Stomach (tissue), 4 donors: ENCODE results near the gene CALHM3.

Experiments
- POLR2A ChIP-seq, 4 donors: fragments of 450-650 bp; IDR thresholded peaks; one replicate each; pipeline ENCODE4 v1.6.1; 2016; ENCODE audit warnings: antibody characterized with exemption in 4 of 4, control low read depth in 2 of 4, mild to moderate bottlenecking in 1 of 4, moderate library complexity in 1 of 4
- POLR2AphosphoS5 ChIP-seq, 3 donors: sonication (generic); formaldehyde crosslinking; IDR thresholded peaks; one replicate each; pipeline ENCODE4 v1.6.1; 2016; ENCODE audit warnings: antibody characterized with exemption in 3 of 3
- TF ChIP-seq, protein P1 (sequence below), 7 experiments: fragments of 450-650 bp in 4 of 7; fragments of 200-600 bp in 3 of 7; sonication (generic) in 3 of 7; IDR thresholded peaks; one replicate each; pipeline ENCODE4 v1.5.1; 2016 to 2019; ENCODE audit warnings: antibody characterized with exemption in 7 of 7, control low read depth in 2 of 7, mild to moderate bottlenecking in 1 of 7

DNA sequence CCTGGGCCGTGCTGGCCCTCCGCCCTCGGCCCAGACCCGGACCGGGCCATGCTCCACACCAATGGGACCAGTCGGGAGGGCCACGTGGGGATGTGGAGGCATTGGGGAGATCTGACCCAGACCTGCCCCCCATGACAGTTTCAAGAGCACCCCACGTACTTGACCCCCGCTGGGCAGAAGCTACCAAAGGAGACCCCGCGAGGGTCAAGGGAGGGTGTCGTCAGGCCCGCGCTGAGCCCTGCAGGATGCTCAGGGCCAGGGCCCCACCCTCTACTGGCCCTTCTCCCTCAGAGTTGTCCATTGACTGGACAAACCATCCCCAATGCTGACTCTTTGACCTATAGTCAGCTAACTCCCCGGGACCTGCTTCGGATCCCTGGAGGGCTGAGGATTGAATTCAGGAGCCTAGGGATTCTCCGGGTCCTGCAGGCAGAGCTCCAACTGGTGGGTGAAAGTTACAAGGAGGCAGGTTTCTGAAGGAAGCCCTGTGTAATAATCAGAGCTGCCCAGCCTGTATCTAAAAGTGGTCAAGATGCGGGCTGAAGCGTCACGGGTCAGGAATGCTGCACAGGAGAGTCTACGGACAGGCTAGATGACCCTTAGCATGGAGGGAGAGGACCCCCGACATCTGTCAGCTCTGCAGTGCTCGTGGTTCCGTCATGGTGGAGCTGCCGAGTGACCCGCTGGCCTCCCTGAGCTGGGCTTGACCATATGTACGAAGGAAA lies 26.4 kb downstream of the CALHM3 start:
- TF ChIP-seq, protein P1, sequence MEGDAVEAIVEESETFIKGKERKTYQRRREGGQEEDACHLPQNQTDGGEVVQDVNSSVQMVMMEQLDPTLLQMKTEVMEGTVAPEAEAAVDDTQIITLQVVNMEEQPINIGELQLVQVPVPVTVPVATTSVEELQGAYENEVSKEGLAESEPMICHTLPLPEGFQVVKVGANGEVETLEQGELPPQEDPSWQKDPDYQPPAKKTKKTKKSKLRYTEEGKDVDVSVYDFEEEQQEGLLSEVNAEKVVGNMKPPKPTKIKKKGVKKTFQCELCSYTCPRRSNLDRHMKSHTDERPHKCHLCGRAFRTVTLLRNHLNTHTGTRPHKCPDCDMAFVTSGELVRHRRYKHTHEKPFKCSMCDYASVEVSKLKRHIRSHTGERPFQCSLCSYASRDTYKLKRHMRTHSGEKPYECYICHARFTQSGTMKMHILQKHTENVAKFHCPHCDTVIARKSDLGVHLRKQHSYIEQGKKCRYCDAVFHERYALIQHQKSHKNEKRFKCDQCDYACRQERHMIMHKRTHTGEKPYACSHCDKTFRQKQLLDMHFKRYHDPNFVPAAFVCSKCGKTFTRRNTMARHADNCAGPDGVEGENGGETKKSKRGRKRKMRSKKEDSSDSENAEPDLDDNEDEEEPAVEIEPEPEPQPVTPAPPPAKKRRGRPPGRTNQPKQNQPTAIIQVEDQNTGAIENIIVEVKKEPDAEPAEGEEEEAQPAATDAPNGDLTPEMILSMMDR (IDR thresholded peaks at IDR 0.05) = no peak
- TF ChIP-seq POLR2A (IDR thresholded peaks at IDR 0.05) (no peak), POLR2AphosphoS5 (IDR thresholded peaks at IDR 0.05) (no peak)
